ENCODE measurements around the gene ARIH2. TPM values are rescaled to one million over a fixed set of nuclear protein-coding genes. Genes with fewer than 3 reads are reported as not detected.

Gene ARIH2
- total and polyA plus RNA-seq, 2 donors (not counting 3 experiments of a cell fraction or from before 2014, with no cell fraction given): 59.7 to 85.5 TPM

GRCh38 chr3:48950051-48950450 lies 31.4 kb downstream of the ARIH2 start:
- no peaks in the 10 kb centered on the region for H3K4me1 ChIP-seq (ENCODE audit: control insufficient read depth, extremely low read depth, insufficient read depth, low read length)
- POLR2A ChIA-PET: no interaction called here
- no peaks in the 10 kb centered on the region for H3K36me3 ChIP-seq (ENCODE audit: control insufficient read depth in 2 of 2, extremely low read depth in 1 of 2, insufficient read depth in 2 of 2, low read length in 2 of 2)
- CTCF ChIA-PET: interaction anchor here (0.9 to 2.9 kb wide), 4 partner anchors 8 to 213 kb away, joined by 3 to 13 read pairs (median 3); no protein-coding TSS in a partner anchor
- FAIRE-seq (peak; percentile 44), DNase-seq (ENCODE audit: low read depth, low spot score) (no peak)
- no peak for TF ChIP-seq FOS (IDR thresholded peaks at IDR 0.05; ENCODE audit: borderline replicate concordance, insufficient read depth, low read length)
- no peak for TF ChIP-seq MAX (IDR thresholded peaks at IDR 0.05; ENCODE audit: insufficient read depth, insufficient read length)
- no peak for TF ChIP-seq MYC (IDR thresholded peaks at IDR 0.05; ENCODE audit: low read depth, low read length)
- TF ChIP-seq POLR2AphosphoS5 (IDR thresholded peaks at IDR 0.05; ENCODE audit: insufficient read depth, low read depth, low read length): no peak
- no peak for TF ChIP-seq CTCF (IDR thresholded peaks at IDR 0.05; ENCODE audit: extremely low read depth in 1 of 2, insufficient read depth in 1 of 2, low read depth in 1 of 2, low read length in 2 of 2)
- no peak for TF ChIP-seq POLR2A (IDR thresholded peaks at IDR 0.05; ENCODE audit: low read depth, low read length)
- TF ChIP-seq GATA2 (IDR thresholded peaks at IDR 0.05; ENCODE audit: insufficient read depth, insufficient read length, low read depth, low read length): no peak
- no peak for TF ChIP-seq EZH2 (IDR thresholded peaks at IDR 0.05; ENCODE audit: borderline replicate concordance, low read depth, low read length, severe bottlenecking)
- TF ChIP-seq JUN (IDR thresholded peaks at IDR 0.05; ENCODE audit: borderline replicate concordance, insufficient read depth, insufficient read length, low read depth): no peak
- no peaks in the 10 kb centered on the region for H3K27me3 ChIP-seq (ENCODE audit: control insufficient read depth in 2 of 2, insufficient read depth in 2 of 2, low read length in 2 of 2)
- BruUV-seq (replicated peaks): no TSS peak
- no peaks in the 10 kb centered on the region for H4K20me1 ChIP-seq (replicated peaks; ENCODE audit: control insufficient read depth, extremely low read depth, insufficient read depth, low read length)
- intact Hi-C loops (cut with micrococcal nuclease) (no loop called here), dilution Hi-C loops (cut with MboI; ENCODE audit: extremely low pct_ligation_motif_present, low sequenced_read_pairs) (no loop called here)
- no peak overlapping the region for H3K4me3 ChIP-seq (replicated peaks in 1 of 3; ENCODE audit: insufficient read depth in 1 of 3, low read depth in 1 of 3, low read length in 3 of 3)
- no peaks in the 10 kb centered on the region for H3K9me3 ChIP-seq (replicated peaks; ENCODE audit: control insufficient read depth, insufficient read depth, low read length)
- peaks cover 35% of the 10 kb centered on the region for H3K79me2 ChIP-seq (ENCODE audit: control insufficient read depth, insufficient read depth, low read length)
- H3K9ac ChIP-seq (replicated peaks; ENCODE audit: extremely low read depth, insufficient read depth, low read length): no peak overlapping the region
- H3K27ac ChIP-seq (ENCODE audit: insufficient read depth, low read depth, low read length): no peak overlapping the region
- H2AFZ ChIP-seq (ENCODE audit: low read depth, low read length): no peak overlapping the region
- H3K9me1 ChIP-seq (replicated peaks; ENCODE audit: control insufficient read depth, extremely low read depth, insufficient read depth, low read length): no peaks in the 10 kb centered on the region
- no peak overlapping the region for H3K4me2 ChIP-seq (ENCODE audit: insufficient read depth, low read length)

Data from endothelial cell of umbilical vein (primary cell).